Mesenchymal stem cell (in vitro differentiated cells and primary cell): ENCODE results near the gene BHMT2.

Source experiments
- DNase-seq: peaks from one replicate; pipeline ENCODE4 v3.0.0-alpha.2; 2013
- H2AFZ ChIP-seq: one replicate; pipeline ENCODE4 v1.6.1; 2013; ENCODE audit warnings: low read depth, mild to moderate bottlenecking, control low read depth, inconsistent platforms, low read length, moderate library complexity
- H2AK5ac ChIP-seq: 2 replicates; pipeline ENCODE4 v1.6.1; 2013; ENCODE audit warnings: low read length, moderate library complexity, mild to moderate bottlenecking, inconsistent platforms; ENCODE audit not compliant: severe bottlenecking
- H2BK120ac ChIP-seq: one replicate; pipeline ENCODE4 v1.6.1; 2013; ENCODE audit warnings: low read depth, mild to moderate bottlenecking, inconsistent platforms, low read length, moderate library complexity
- H2BK12ac ChIP-seq, 2 experiments: one replicate each; pipeline ENCODE4 v1.6.1; 2013; ENCODE audit warnings: inconsistent platforms in 2 of 2, low read length in 2 of 2, mild to moderate bottlenecking in 2 of 2, moderate library complexity in 2 of 2, control low read depth in 1 of 2
- H2BK15ac ChIP-seq: one replicate; pipeline ENCODE4 v1.6.1; 2013; ENCODE audit warnings: mild to moderate bottlenecking, low read depth, inconsistent platforms; ENCODE audit not compliant: poor library complexity, severe bottlenecking
- H2BK5ac ChIP-seq: 2 replicates; pipeline ENCODE4 v1.6.1; 2013; ENCODE audit warnings: low read depth, mild to moderate bottlenecking, low read length, control low read depth, inconsistent platforms; ENCODE audit not compliant: poor library complexity, severe bottlenecking
- H3K14ac ChIP-seq, 2 experiments: one replicate each; pipeline ENCODE4 v1.6.1; 2013; ENCODE audit warnings: inconsistent platforms in 2 of 2, low read length in 2 of 2, control low read depth in 1 of 2, mild to moderate bottlenecking in 1 of 2, moderate library complexity in 1 of 2
- H3K18ac ChIP-seq, 2 experiments: one replicate each; pipeline ENCODE4 v1.6.1; 2013; ENCODE audit warnings: inconsistent platforms in 2 of 2, low read length in 2 of 2, control low read depth in 1 of 2, low read depth in 1 of 2, mild to moderate bottlenecking in 1 of 2
- H3K23ac ChIP-seq, 2 experiments: one replicate each; pipeline ENCODE4 v1.6.1; 2013; ENCODE audit warnings: inconsistent platforms in 2 of 2, low read length in 2 of 2, mild to moderate bottlenecking in 2 of 2, moderate library complexity in 2 of 2, control low read depth in 1 of 2
- H3K27ac ChIP-seq: 2 replicates; pipeline ENCODE4 v1.5.1; 2013; ENCODE audit warnings: mild to moderate bottlenecking, moderate library complexity, low read length, control low read depth, inconsistent platforms; ENCODE audit not compliant: poor library complexity, severe bottlenecking
- H3K27me3 ChIP-seq, 2 experiments: 2 replicates each; pipeline versions ENCODE4 v1.6.1 to v1.7.0; 2013; ENCODE audit warnings: low read length in 2 of 2, mild to moderate bottlenecking in 2 of 2, moderate library complexity in 2 of 2, control low read depth in 1 of 2, inconsistent platforms in 1 of 2; ENCODE audit not compliant: control insufficient read depth in 1 of 2, insufficient read depth in 1 of 2
- H3K36me3 ChIP-seq, 2 experiments: 2 replicates each; pipeline versions ENCODE4 v1.6.1 to v1.7.0; 2013; ENCODE audit warnings: low read length in 2 of 2, control low read depth in 1 of 2, inconsistent platforms in 1 of 2, low read depth in 1 of 2, mild to moderate bottlenecking in 1 of 2; ENCODE audit not compliant: insufficient read depth in 2 of 2, control insufficient read depth in 1 of 2
- H3K4ac ChIP-seq, 2 experiments: one replicate each; pipeline ENCODE4 v1.6.1; 2013; ENCODE audit warnings: inconsistent platforms in 2 of 2, low read length in 2 of 2, mild to moderate bottlenecking in 2 of 2, moderate library complexity in 2 of 2, control low read depth in 1 of 2, low read depth in 1 of 2
- H3K4me1 ChIP-seq: 2 replicates; pipeline ENCODE4 v1.6.1; 2013; ENCODE audit warnings: low read depth, low read length, control low read depth; ENCODE audit not compliant: control insufficient read depth, insufficient read depth
- H3K4me2 ChIP-seq: 2 replicates; pipeline ENCODE4 v1.6.1; 2013; ENCODE audit warnings: low read length, mild to moderate bottlenecking, inconsistent platforms; ENCODE audit not compliant: poor library complexity, severe bottlenecking
- H3K4me3 ChIP-seq, 2 experiments: 2 replicates each; pipeline versions ENCODE4 v1.5.1 to v1.7.0; 2013; ENCODE audit warnings: low read length in 2 of 2, mild to moderate bottlenecking in 2 of 2, control low read depth in 1 of 2, low read depth in 1 of 2; ENCODE audit not compliant: insufficient read depth in 1 of 2
- H3K79me1 ChIP-seq: replicated peaks from 2 replicates; pipeline ENCODE4 v1.6.1; 2013; ENCODE audit warnings: mild to moderate bottlenecking, control low read depth, low read length, inconsistent platforms; ENCODE audit not compliant: poor library complexity, severe bottlenecking
- H3K9ac ChIP-seq: 2 replicates; pipeline ENCODE4 v1.7.0; 2013; ENCODE audit warnings: mild to moderate bottlenecking, low read length, moderate library complexity
- H3K9me3 ChIP-seq: 2 replicates; pipeline ENCODE4 v1.7.0; 2013; ENCODE audit warnings: mild to moderate bottlenecking, low read length; ENCODE audit not compliant: control insufficient read depth
- H4K8ac ChIP-seq: one replicate; pipeline ENCODE4 v1.6.1; 2013; ENCODE audit warnings: inconsistent platforms, mild to moderate bottlenecking, low read length, moderate library complexity
- H4K91ac ChIP-seq: one replicate; pipeline ENCODE4 v1.6.1; 2013; ENCODE audit warnings: mild to moderate bottlenecking, low read length, inconsistent platforms
- WGBS: methylation state at CpG from one replicate; pipeline ENCODE4 v1.1.7; 2013; ENCODE audit warnings: mixed read lengths; 5-methylcytosine and 5-hydroxymethylcytosine counted together

Gene BHMT2

DNA sequence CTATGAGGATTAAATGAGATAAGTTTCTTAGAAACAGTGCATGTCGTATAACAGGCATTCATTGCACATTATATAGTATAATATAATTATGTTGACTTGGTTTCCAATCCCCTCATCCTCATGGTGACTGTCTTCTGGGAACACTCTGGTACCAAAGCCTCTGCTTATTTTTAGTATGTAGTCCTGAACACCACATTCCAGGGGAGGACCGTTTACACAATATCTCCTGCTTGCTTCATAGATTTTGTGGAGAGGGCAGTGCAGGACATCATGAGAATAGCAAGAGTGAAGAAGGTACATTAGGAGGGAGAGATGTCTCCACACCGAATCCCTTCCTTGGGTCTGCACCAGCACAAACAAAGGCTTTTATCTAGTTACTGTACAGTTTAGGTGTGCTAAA is 21.5 kb downstream of the BHMT2 start:
- H3K18ac ChIP-seq = no peak overlapping the region
- H3K4ac ChIP-seq = no peak overlapping the region
- no peak overlapping the region for H3K9ac ChIP-seq
- peaks cover 2% of the 10 kb centered on the region for H3K4me1 ChIP-seq
- no peaks in the 10 kb centered on the region for H3K9me3 ChIP-seq
- H2AK5ac ChIP-seq = no peak overlapping the region
- 33% methylated on average over 1 of the region's 3 CpGs for WGBS
- H3K36me3 ChIP-seq = no peaks in the 10 kb centered on the region
- H3K14ac ChIP-seq = no peak overlapping the region
- H3K4me3 ChIP-seq = no peak overlapping the region
- no peak overlapping the region for H2BK5ac ChIP-seq
- H3K79me1 ChIP-seq = no peaks in the 10 kb centered on the region
- no peak overlapping the region for H4K8ac ChIP-seq
- no peak for DNase-seq
- H3K27ac ChIP-seq = no peak overlapping the region
- no peak overlapping the region for H2AFZ ChIP-seq
- peaks cover 0 to 7% of the 10 kb centered on the region in 2 experiments for H3K27me3 ChIP-seq
- H3K23ac ChIP-seq = no peak overlapping the region
- H2BK15ac ChIP-seq = no peak overlapping the region
- H2BK12ac ChIP-seq = no peak overlapping the region
- H3K4me2 ChIP-seq = no peak overlapping the region
- H2BK120ac ChIP-seq = no peak overlapping the region
- no peak overlapping the region for H4K91ac ChIP-seq

DNA sequence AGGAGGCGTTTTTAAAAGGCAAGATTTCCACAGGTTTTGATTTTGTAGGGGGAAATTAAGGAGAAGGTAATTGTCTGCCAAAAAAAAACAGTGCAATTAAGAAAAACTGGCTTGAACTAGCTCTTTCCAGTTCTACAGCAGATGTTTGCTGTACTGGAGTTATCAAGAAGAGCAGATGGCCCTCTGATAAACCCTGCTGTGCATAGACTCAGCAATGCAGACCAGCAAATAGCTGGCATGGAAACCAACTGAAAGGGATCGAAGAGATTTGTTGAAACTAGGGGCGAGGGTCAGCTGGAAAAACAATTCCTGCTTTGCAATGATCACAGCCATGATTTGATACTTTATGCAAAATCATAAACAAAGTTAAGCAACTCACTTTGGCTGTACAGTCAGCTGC is 24.2 kb downstream of the BHMT2 start:
- no peaks in the 10 kb centered on the region for H3K79me1 ChIP-seq
- H3K4me2 ChIP-seq = no peak overlapping the region
- no peak for DNase-seq
- no peak overlapping the region for H2BK12ac ChIP-seq
- no peak overlapping the region for H2BK15ac ChIP-seq
- no peak overlapping the region for H3K27ac ChIP-seq
- H3K9me3 ChIP-seq = no peaks in the 10 kb centered on the region
- no peak overlapping the region for H4K8ac ChIP-seq
- WGBS = 73% methylated on average over 3 of the region's 3 CpGs
- H3K18ac ChIP-seq = no peak overlapping the region
- no peak overlapping the region for H3K9ac ChIP-seq
- H3K4me1 ChIP-seq = no peaks in the 10 kb centered on the region
- H2AFZ ChIP-seq = no peak overlapping the region
- no peak overlapping the region for H3K23ac ChIP-seq
- no peak overlapping the region for H3K4ac ChIP-seq
- no peak overlapping the region for H2BK5ac ChIP-seq
- H3K14ac ChIP-seq = no peak overlapping the region
- H2AK5ac ChIP-seq = no peak overlapping the region
- H4K91ac ChIP-seq = no peak overlapping the region
- H3K36me3 ChIP-seq = no peaks in the 10 kb centered on the region
- peaks cover 0 to 7% of the 10 kb centered on the region in 2 experiments for H3K27me3 ChIP-seq
- H2BK120ac ChIP-seq = no peak overlapping the region
- H3K4me3 ChIP-seq = no peak overlapping the region

DNA sequence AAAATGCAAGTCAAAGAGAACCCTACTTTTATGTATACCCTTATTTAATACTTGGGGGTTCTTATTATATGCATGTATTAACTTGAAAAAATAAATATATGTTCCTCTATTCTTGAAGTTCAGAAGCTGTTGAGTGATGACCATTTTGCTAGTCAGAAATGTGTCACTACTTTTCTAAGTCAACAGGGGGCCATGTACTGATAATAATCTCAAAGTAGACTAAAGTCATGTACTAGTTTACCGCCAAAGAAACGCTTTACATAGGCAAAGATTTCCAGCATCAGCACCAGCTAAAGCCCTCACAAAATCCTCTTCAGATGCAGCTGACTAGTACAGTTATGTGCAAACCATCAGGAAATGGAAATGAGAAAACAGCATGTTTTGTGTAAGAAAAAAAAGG is 36.3 kb downstream of the BHMT2 start:
- Histone ChIP-seq H3K4ac (no peak overlapping the region), H2BK15ac (no peak overlapping the region), H4K91ac (no peak overlapping the region), H3K4me1 (no peaks in the 10 kb centered on the region), H2AFZ (no peak overlapping the region), H4K8ac (no peak overlapping the region), H3K27ac (no peak overlapping the region), H3K4me3 (no peak overlapping the region), H2AK5ac (no peak overlapping the region), H2BK5ac (no peak overlapping the region), H3K18ac (no peak overlapping the region), H3K4me2 (no peak overlapping the region), H3K27me3 (peaks cover 8 to 27% of the 10 kb centered on the region in 2 experiments), H3K14ac (no peak overlapping the region), H3K23ac (no peak overlapping the region), H3K9ac (no peak overlapping the region), H3K79me1 (no peaks in the 10 kb centered on the region), H3K36me3 (no peaks in the 10 kb centered on the region), H2BK12ac (no peak overlapping the region), H2BK120ac (no peak overlapping the region), H3K9me3 (no peaks in the 10 kb centered on the region)
- no peak for DNase-seq
- 100% methylated on average over 2 of the region's 2 CpGs for WGBS

DNA sequence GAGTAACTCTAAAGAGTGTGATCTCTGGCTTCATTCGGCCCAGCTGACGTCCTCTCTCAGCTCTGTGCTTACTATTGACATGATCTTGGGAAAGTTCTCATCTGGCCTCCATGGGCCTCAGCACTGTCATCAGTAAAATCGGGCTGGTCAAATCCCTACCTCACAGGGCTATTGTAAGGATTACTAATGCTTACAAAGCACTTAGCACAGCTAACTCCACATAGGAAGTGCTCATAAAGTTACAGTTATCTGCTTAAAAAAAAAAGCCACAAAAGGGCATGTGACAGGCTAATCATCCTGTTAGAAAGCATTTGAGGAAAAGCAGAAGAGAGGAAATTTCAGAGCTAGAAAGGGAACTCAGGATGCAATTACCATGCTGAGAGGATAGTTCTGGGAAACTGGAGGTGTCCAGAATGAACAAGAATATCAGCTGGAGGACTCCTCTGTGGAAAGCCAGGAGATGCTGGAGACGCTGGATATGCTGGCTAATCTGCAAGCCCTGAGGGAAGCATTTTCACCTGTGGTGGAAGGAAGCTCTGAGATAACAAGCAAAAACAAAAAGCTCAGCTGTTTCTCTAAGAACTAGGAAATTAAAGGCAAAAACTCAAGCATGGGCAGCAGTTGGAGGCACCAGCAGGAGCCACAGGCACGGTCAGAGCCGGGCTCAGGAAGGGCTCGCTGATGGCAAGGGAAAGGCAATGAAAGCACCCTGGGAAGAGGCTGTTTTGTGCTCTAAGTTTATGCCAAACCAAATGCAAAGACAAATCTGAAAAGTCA is 37.6 kb downstream of the BHMT2 start:
- Histone ChIP-seq H3K9ac (peak overlapping the region; percentile 26), H2BK12ac (peak overlapping the region; percentile 34 to 67), H3K18ac (peak overlapping the region; percentile 57 to 64), H2AK5ac (no peak overlapping the region), H2AFZ (no peak overlapping the region), H3K4me1 (peaks cover 7% of the 10 kb centered on the region), H3K14ac (no peak overlapping the region), H3K4ac (no peak overlapping the region), H3K4me2 (no peak overlapping the region), H4K91ac (no peak overlapping the region), H3K36me3 (no peaks in the 10 kb centered on the region), H3K4me3 (no peak overlapping the region), H2BK15ac (no peak overlapping the region), H3K79me1 (no peaks in the 10 kb centered on the region), H3K23ac (no peak overlapping the region), H3K27ac (no peak overlapping the region), H3K27me3 (peaks cover 21 to 37% of the 10 kb centered on the region in 2 experiments), H4K8ac (no peak overlapping the region), H3K9me3 (no peaks in the 10 kb centered on the region), H2BK120ac (no peak overlapping the region), H2BK5ac (no peak overlapping the region)
- 40% methylated on average over 7 of the region's 7 CpGs for WGBS
- peak; percentile 87 for DNase-seq
